SH-SY5Y (cell line): ENCODE results near the gene RIPOR3.

ENCODE experiments used
- GATA2 ChIP-seq: IDR thresholded peaks from 2 replicates; pipeline ENCODE4 v1.6.1; 2011; ENCODE audit warnings: mild to moderate bottlenecking, low read depth, low read length
- GATA3 ChIP-seq: IDR thresholded peaks from 2 replicates; pipeline ENCODE4 v1.6.1; 2011; ENCODE audit warnings: low read depth, mild to moderate bottlenecking, low read length, moderate library complexity

DNA sequence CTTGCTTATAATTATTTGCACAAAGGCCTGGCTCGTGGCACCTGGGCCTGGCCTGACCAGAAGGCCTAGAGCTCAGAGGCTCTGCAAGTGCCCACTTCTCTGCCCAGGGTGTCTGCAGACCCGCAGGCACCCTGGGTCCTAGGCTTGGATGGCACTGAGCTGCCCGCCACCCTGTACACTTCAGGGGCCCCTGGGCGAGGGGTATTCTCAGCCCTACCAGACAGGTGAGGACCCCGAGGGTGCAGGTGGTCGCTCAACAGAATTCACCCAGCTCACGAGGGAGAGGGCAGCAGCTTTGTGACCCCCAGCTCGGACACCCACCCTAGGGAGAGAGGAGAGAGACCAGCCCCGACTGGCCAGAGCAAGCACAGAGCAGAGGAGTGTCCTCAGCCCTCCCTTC lies 83.9 kb downstream of the RIPOR3 start:
- TF ChIP-seq GATA2 (no peak), GATA3 (no peak)
